AG08396 (cell line): ENCODE results near the gene ARL16.

Experiments used
- DNase-seq: peaks from one replicate; pipeline ENCODE4 v3.0.0; 2012; ENCODE audit warnings: low spot score, mixed read lengths

The ARL16 gene

GRCh38 chr17:81712468-81713003 is 28.9 kb upstream of the ARL16 start:
- DNase-seq, result peak; percentile 87

- DNase-seq, result peak; percentile 96
Measured at GRCh38 chr17:81711814-81712467, 28.3 kb upstream of the ARL16 start, which contains the start of gene SLC25A10. SLC25A10 (plus strand) TSS chr17:81712284; CDS start chr17:81712427, 143 bp downstream.

GRCh38 chr17:81710514-81711308 is 27.1 kb upstream of the ARL16 start:
- DNase-seq, result no peak

- no peak for DNase-seq
Measured at GRCh38 chr17:81708739-81709185, 25.2 kb upstream of the ARL16 start.

GRCh38 chr17:81707725-81708646 is 24.4 kb upstream of the ARL16 start:
- no peak for DNase-seq

GRCh38 chr17:81706757-81707624 is 23.4 kb upstream of the ARL16 start:
- DNase-seq, result no peak

GRCh38 chr17:81706232-81706611 is 22.6 kb upstream of the ARL16 start:
- no peak for DNase-seq

- DNase-seq, result no peak
Measured at GRCh38 chr17:81705518-81706231, 22.1 kb upstream of the ARL16 start.

- no peak for DNase-seq
Measured at GRCh38 chr17:81703747-81704654, 20.4 kb upstream of the ARL16 start.

- DNase-seq, result peak; percentile 98
Measured at GRCh38 chr17:81702934-81703746, 19.5 kb upstream of the ARL16 start, which contains the start of gene MRPL12. MRPL12 (plus strand) TSS chr17:81703367; CDS start chr17:81703502, 135 bp downstream.

GRCh38 chr17:81701288-81702071 is 17.9 kb upstream of the ARL16 start:
- no peak for DNase-seq

- no peak for DNase-seq
Measured at GRCh38 chr17:81700353-81701287, 17.0 kb upstream of the ARL16 start.

GRCh38 chr17:81697261-81698044 is 13.9 kb upstream of the ARL16 start:
- no peak for DNase-seq

GRCh38 chr17:81696218-81696941 is 12.8 kb upstream of the ARL16 start:
- DNase-seq, result no peak

- no peak for DNase-seq
Measured at GRCh38 chr17:81695801-81696200, 12.2 kb upstream of the ARL16 start.
